ENCODE results near the gene ZNF366.

The ZNF366 gene

DNA sequence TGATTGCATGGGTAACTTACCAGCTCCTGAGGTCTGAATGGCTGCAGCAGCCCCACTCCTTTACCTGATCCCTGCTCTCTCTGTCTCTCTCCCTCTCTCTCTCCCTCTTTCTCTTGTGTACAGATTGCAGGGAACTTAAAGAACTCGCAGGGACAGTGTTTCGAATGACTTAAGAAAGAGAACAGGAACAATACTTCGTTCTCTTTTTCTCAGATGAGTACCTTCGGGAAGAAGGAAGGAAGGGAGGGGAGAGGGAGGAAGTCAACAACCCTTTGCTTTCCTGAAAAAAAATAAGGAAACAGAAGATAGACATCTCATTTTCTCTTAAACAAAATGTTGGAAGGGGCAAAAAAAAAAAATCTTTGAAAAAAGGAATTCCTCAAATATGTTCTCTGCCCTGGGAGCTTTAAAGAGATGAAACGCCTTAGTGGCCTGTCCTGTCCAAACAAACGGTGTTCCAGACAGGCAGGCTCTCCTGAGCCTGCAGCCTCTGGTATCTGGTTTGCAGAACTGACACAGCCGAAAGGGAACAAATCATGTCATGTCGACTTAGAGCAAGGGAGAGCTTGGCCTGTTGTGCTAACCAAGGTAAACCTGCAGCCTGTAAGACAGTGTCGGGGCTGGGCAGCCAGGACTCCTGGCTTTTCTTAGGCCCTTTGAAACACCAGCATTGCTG lies at the start of gene ZNF366:
Gene ZNF366, minus strand, starts transcription at position 180 of the 676 bp plus-strand sequence. CDS start 45,914 bp downstream, outside the sequence.
- no peak within 1 kb of the TSS for H2AFZ ChIP-seq (ENCODE audit: low read depth)
- no peak for TF ChIP-seq CTCF (conservative IDR thresholded peaks at IDR 0.05; ENCODE audit: low read depth, low read length)
- H3K27ac ChIP-seq: no peak within 1 kb of the TSS

DNA sequence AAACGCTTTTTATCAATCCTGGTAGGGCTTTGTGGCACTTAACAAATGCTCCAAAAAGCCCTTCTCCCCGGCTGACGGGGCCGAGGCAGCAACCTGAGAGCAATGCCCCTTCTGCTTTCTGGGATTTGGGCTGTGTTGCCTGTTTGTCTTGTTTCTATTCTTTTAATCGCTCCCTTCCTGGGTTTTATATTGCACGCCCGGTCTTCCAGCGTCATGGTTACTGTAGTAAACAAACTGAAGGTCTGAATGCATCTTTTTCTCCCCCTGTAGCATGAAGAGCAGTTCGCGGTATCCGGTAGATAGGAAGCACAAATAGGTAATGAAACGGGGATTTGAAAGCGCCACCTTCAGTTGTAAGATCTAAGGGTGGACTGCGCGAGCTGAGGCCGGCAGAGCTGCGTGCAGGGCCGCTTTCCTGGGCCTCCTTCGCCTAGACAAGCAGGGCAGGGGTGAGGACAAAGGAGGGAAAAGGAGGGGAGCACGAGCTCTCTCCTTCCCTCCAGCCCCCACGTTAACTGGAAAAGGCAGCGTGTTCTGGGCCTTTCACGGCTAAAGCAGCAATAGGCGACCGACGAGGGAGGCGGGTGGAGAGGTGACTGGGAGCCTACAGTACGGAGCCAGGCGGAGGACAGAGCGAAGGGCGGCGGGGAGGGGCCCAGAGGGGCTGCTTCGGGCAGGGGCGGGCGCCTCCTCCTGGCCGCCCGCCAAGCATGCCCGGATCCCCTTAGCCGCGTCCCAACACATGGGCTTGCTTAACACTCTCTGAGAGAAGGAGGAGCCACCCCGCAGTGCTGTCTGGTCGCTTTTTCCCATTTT lies 49.3 kb upstream of the ZNF366 start:
- Histone ChIP-seq H4K20me1 (ENCODE audit: insufficient read depth) (no peaks in the 10 kb centered on the region), H3K9ac (no peak overlapping the region), H3K36me3 (ENCODE audit: insufficient read depth) (no peaks in the 10 kb centered on the region), H3K4me3 (IDR thresholded peaks at IDR 0.05; ENCODE audit: insufficient read depth, low read depth, low read length) (no peak overlapping the region), H3K4me2 (no peak overlapping the region), H3K27me3 (ENCODE audit: insufficient read depth, low read depth) (no peaks in the 10 kb centered on the region), H3K79me2 (ENCODE audit: insufficient read depth, low read depth) (no peaks in the 10 kb centered on the region), H2AFZ (ENCODE audit: low read depth) (peak overlapping the region; percentile 42), H3K27ac (no peak overlapping the region), H3K4me1 (ENCODE audit: low read depth, poor library complexity, severe bottlenecking) (no peaks in the 10 kb centered on the region)
- TF ChIP-seq CTCF (conservative IDR thresholded peaks at IDR 0.05; ENCODE audit: low read depth, low read length): no peak

More for the DNA sequence above, at the start of gene ZNF366:
- Histone ChIP-seq H3K4me2 (no peak within 1 kb of the TSS), H3K79me2 (ENCODE audit: insufficient read depth, low read depth) (no peaks in the 10 kb centered on the region), H4K20me1 (ENCODE audit: insufficient read depth) (no peaks in the 10 kb centered on the region), H3K36me3 (ENCODE audit: insufficient read depth) (no peaks in the 10 kb centered on the region), H3K9ac (no peak within 1 kb of the TSS), H3K27me3 (ENCODE audit: insufficient read depth, low read depth) (no peaks in the 10 kb centered on the region), H3K4me1 (ENCODE audit: low read depth, poor library complexity, severe bottlenecking) (no peaks in the 10 kb centered on the region), H3K4me3 (IDR thresholded peaks at IDR 0.05; ENCODE audit: insufficient read depth, low read depth, low read length) (no peak within 1 kb of the TSS)

- no peak overlapping the region for H3K4me3 ChIP-seq (IDR thresholded peaks at IDR 0.05; ENCODE audit: insufficient read depth, low read depth, low read length)
- no peak overlapping the region for H2AFZ ChIP-seq (ENCODE audit: low read depth)
- H3K79me2 ChIP-seq (ENCODE audit: insufficient read depth, low read depth): no peaks in the 10 kb centered on the region
- no peak overlapping the region for H3K27ac ChIP-seq
- H3K36me3 ChIP-seq (ENCODE audit: insufficient read depth): no peaks in the 10 kb centered on the region
- H3K9ac ChIP-seq: no peak overlapping the region
- no peaks in the 10 kb centered on the region for H3K4me1 ChIP-seq (ENCODE audit: low read depth, poor library complexity, severe bottlenecking)
- H3K4me2 ChIP-seq: no peak overlapping the region
- no peaks in the 10 kb centered on the region for H4K20me1 ChIP-seq (ENCODE audit: insufficient read depth)
- no peaks in the 10 kb centered on the region for H3K27me3 ChIP-seq (ENCODE audit: insufficient read depth, low read depth)
- TF ChIP-seq CTCF (conservative IDR thresholded peaks at IDR 0.05; ENCODE audit: low read depth, low read length): no peak
Observed at GRCh38 chr5:72555871-72556270, 48.7 kb upstream of the ZNF366 start.

GRCh38 chr5:72554897-72555296 lies 47.7 kb upstream of the ZNF366 start:
- no peaks in the 10 kb centered on the region for H3K4me1 ChIP-seq (ENCODE audit: low read depth, poor library complexity, severe bottlenecking)
- H2AFZ ChIP-seq (ENCODE audit: low read depth): no peak overlapping the region
- no peak overlapping the region for H3K4me2 ChIP-seq
- no peaks in the 10 kb centered on the region for H3K36me3 ChIP-seq (ENCODE audit: insufficient read depth)
- H3K79me2 ChIP-seq (ENCODE audit: insufficient read depth, low read depth): no peaks in the 10 kb centered on the region
- no peak overlapping the region for H3K4me3 ChIP-seq (IDR thresholded peaks at IDR 0.05; ENCODE audit: insufficient read depth, low read depth, low read length)
- TF ChIP-seq CTCF (conservative IDR thresholded peaks at IDR 0.05; ENCODE audit: low read depth, low read length): no peak
- no peaks in the 10 kb centered on the region for H3K27me3 ChIP-seq (ENCODE audit: insufficient read depth, low read depth)
- no peak overlapping the region for H3K9ac ChIP-seq
- H4K20me1 ChIP-seq (ENCODE audit: insufficient read depth): no peaks in the 10 kb centered on the region
- H3K27ac ChIP-seq: no peak overlapping the region
